Eye (tissue), 1 donor: ENCODE data around the gene SEC24D.

Source experiments
- DNase-seq: peaks from one replicate; pipeline ENCODE4 v3.0.0-alpha.2; 2015

The SEC24D gene

DNA sequence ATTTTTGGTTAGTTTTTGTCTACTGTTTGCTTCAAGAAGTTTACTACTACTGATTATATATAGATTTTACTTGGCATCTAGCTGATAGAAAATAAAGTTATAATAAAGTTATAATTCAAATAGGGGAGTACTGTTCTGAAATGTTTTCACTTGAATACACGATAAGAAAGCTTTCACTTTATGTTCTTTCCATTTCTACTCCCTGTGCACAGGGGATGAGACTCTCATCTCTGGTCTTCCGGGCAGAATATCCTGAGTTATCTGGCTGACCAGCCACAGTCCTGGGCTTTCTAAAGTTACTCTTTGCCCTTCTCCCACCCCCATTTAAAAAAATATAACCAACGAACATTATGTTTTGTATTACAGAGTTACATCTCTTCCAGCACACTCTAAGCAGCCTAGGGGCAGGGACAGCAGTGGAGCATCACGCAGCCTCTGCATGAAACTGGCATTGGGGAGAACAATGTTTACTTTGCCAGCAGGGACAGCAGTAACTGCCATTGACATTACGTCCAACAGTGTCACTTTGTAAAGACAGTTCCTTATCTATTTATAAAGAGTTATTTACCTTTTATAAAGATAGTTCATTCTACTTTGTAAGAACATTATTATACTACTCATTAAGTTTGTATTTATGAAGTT, 86.5 kb downstream of the SEC24D start:
- DNase-seq: no peak

DNA sequence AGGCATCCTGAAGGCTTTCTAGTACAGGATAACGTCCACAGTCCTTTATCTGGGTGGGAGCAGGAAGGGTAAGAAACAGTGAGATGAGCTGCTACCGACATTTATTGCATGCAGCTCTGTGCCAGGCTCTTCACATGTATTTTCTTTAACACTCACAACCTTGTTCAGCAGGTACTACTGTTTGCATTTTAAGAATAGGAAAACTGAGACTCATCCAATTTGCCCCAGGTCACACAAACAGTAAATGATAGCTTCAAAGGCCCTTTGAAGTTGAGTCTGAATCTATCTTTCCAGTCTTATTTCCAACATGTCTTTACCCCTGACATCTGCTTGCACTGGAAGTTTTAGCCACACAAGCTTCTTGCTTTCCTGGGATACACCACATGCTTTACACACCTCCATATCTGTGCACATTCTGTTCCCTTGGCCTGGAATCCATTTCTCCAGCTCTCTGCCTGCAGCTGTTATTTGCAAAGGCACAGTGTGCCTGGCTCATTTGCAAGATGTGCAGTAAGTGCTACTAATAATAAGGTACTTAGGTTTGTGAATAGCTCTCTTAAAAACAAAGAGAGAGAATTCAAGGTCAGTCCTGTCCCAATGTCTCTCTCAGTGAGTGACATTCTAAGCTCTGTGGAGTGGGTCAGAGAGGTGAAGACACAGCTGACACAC, 89.5 kb downstream of the SEC24D start:
- DNase-seq: no peak

DNA sequence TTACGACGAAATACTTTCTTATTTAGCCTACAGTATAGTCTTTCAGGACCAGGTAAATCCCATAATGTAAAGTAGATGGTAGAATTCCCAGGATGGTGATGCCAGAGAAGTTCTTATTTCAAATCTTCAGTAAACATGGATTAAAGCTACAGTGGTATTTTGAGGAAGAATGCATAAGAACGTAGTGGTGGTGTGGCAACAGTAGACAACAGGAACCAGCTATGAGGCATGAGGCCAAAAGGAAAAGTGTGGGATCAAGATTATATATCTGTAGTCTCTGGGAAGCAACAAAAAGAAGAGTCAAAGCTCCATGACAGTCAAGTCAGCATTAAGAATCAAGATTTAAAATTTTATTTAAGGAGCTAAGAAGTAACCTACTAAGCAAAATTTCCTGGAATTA, 90.6 kb downstream of the SEC24D start:
- DNase-seq: no peak

GRCh38 chr4:118743867-118744266, 92.1 kb downstream of the SEC24D start:
- DNase-seq: no peak

DNA sequence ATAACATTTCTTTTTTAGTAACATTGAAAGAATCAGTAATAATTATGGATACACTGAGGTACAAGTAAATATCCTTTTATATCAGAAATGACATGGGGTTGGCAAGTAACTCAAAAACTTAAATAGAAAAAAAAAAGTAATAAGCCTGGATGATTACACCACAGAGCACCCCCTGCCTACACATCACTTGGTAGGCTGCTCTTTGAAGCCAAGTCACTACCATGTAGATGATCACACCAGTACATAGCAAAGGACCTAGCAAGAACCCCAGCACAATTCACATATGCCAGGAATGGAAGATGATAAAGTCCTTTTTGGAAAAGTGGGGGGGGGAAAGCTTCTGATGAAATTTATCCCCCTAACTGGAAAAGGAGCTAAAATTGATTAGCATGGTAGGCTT, 93.9 kb downstream of the SEC24D start:
- DNase-seq: no peak

DNA sequence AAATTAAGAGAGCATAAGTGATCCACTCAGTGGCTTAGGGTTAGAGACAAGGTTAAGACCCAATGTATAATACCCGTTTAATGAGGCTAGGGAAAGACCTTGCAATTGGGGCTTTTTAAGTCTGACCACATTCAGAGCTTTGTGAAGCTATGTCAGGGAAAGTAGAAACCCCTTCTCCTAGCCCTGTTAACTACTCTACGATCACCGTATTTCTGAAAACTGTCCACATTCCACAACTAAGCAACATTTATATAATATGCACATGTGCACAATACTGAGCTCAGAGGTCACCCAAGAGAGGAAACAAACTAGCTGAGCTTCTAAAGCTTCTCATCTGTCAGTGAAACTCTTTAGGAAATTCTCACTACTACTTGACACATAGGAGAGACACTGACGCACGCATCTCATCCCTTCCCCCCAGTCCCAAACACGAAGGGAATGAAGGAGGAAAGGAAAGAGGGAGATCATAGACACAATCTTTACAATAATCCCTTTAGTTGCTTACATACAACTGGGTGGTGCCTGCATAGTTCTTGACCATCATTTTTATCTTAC, 94.5 kb downstream of the SEC24D start:
- peak; percentile 36 for DNase-seq

GRCh38 chr4:118740869-118741268, 95.1 kb downstream of the SEC24D start:
- DNase-seq: peak; percentile 55

DNA sequence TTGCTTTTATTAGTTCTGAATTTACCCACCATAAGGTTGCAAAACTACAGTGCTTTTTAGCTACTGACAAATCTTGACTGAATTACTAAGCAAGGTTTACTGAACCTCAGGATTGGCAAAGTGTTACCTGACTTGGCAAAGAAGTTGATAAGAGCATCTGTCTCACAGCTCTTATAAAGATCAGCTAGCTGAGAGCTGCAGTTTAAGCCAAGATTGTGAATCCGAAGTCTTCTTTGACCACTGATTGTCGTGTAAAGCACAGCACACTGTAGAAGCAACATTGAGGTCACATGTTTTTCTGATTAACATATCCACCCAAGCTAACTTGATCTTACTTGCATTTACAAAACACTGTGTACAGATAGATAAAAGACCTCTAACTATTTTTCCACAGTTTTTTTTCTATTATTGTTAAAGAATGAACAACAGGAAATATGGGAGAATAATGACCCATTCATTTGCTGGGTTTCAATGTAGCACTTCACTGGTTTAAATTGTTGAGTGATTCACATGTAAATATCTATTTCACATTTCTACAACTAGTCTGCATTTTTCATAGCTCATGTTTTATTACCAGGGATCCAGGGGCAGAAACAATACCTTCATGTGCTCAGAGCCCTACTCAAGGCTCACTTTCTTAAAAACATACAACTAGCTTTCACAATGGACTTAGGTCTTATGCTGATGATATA, 96.8 kb downstream of the SEC24D start:
- DNase-seq: no peak

DNA sequence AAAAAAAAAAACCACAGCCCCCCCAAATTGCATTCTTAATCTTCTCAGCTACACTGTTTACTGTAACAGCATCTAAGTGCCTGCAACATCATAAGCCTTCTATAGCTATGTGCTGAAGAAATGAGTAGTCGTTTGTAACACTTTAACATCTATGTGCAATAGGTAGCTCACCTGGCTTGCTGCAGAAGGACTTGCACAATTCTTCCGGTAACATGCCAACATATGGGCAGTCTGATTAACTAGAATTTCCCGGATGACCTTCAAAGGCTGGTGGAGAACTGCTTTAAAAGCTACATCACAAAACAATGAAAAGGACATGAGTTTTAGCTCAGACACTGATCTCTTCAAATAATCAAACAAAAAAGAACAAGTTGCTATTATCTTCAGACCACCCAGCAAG, 97.8 kb downstream of the SEC24D start:
- DNase-seq: no peak

DNA sequence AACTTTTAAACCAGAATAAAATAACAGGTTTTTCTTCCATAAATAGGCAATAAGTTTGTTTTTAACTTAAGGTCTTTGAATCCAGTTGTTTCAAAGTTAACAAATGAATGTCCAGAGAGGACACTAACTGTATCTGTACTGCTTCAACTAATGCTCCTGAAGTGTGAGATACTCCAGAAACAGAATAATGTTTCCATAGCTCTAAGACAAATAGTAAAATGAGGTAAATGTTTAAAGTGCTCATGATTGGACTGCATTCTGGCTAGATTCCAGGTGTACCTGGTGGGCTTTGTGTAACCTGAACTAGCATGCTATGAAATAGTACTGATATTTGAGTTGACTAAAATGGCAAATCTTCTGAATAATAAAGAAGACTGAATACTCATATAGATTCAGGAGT, 99.0 kb downstream of the SEC24D start:
- no peak for DNase-seq

GRCh38 chr4:118734491-118735205, 101.3 kb downstream of the SEC24D start:
- DNase-seq: no peak

DNA sequence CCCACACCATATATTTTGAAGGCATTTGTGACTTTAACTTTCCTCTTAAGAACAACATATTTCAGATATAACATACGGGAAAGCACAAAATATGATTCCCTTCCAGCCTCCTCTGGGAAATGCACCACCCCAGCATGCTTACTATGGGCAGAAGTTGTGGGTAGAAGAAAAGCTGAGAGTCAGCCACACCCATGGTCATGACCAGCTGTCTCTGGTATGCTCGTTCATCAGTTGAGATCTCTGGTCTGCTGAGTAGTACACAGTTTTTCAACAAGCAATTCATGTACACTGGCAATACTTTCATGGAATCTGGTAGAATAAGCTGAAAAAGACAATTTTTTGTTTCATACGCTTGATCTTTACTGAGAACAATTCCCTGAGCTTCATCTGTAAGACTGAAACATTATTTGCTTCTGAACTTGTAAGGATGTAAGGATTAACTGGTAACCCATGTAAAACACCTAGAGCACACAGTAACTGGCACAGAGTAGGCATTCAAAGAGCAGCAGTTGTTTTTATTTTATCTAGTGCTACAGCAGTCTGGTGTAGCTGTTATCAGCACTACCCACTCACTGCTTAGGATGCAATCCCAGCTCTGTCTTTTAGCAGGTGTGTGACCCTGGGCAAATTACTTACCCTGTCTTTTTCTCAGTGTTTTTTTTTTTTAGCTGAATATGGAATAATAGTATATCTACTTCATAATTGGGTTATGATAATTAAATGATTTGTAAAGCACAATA, 103.2 kb downstream of the SEC24D start:
- no peak for DNase-seq

- DNase-seq: no peak
Measured at GRCh38 chr4:118730683-118731082, 105.2 kb downstream of the SEC24D start.

DNA sequence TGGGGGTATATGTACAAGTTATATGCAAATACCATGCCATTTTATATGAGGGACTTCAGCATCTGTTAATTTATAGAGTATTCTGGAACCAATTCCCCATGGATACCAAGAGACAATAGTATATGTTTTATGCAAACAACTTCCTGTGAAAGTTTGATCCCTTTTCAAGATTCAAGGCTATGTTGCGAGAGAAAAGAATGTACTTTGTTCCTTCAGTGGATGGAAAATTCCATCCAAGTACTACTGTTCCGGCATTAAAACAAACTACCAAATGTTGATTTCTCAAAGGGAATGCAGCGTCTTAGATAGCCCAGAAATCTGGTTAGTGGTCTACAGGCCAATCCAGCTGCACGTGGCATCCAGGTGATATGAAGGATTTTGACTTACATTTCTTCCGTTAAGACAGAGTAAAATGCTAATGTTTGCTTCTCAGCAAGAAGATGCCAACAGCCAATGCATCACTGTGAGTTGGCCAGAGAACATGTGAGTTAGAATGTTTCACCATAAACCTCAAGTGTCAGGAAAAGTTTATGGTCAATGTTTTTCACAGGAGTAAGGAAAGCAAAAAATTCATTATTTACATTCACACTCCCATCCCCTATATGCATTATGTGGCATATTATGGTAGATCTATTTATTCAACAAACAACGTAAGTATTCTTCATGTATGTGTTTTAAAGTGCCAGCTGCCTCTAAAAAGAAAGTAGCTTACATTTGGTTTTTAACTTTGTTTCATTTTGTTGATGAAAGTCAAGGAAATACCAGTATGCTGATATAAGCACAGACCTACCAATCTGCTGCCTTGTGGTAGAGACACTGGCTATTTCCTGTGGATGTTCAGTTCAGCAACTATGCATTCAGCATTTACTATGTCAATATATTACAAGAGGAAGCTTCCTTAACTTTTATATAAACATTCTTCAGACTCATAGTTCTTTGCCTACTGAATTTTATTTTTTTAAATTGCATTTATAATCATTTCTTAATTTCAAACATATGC, 106.3 kb downstream of the SEC24D start:
- DNase-seq: no peak

DNA sequence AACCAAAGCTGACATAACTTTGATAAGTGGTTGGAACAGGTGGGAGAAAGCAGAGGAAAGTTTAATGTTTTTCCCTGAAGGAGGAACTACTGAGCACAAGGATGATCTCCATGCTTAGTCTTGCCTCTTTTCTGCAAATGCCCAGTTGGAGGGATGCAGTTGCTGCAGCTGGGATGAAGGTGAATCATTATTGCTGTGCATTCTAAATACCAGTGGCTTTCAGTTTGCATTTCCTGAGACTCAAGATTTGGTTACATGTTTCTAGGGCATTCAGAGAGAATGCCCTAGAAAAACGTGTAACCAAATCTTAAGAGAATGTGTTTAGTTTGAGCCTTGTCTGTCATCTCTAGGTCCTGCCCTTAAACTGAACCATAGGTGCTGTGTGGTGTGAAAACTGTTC, 108.6 kb downstream of the SEC24D start:
- DNase-seq: no peak

DNA sequence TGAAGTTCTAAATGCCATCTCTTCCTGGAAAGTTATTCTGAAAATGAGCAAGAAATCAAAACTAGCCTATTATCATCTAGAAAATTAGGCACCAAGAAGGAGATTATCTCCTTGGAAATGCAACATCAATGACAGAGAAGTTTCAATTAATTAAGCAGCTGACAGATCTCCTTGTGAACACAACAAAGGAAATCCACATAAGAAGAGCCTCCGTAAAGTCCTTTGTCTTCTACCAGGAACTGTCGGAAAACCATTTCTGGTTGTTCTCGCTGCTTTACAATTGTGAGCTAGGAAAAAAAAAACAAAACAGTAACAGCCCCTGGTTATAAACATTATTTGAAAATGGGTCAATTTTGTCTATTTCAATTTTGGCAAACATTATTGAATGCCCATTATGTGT, 112.6 kb downstream of the SEC24D start:
- DNase-seq: no peak

DNA sequence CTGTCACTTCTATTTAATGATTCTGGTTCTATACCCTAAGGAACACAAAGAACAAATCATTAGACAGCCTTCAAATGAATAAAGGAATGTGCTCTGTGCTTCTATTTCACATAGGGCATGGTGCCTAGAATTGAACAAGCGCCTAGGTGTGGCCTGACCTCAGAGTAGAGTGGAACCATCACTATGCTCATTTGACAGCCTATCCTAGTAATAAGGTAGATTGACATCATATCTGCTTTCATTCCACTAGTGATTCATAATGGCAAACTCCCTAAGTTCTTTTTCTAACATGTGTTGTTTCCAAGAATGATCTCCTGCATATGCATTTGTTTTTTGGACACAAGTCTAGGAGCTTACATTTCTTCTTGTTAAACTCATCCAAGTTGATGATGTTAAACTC, 114.2 kb downstream of the SEC24D start:
- no peak for DNase-seq

DNA sequence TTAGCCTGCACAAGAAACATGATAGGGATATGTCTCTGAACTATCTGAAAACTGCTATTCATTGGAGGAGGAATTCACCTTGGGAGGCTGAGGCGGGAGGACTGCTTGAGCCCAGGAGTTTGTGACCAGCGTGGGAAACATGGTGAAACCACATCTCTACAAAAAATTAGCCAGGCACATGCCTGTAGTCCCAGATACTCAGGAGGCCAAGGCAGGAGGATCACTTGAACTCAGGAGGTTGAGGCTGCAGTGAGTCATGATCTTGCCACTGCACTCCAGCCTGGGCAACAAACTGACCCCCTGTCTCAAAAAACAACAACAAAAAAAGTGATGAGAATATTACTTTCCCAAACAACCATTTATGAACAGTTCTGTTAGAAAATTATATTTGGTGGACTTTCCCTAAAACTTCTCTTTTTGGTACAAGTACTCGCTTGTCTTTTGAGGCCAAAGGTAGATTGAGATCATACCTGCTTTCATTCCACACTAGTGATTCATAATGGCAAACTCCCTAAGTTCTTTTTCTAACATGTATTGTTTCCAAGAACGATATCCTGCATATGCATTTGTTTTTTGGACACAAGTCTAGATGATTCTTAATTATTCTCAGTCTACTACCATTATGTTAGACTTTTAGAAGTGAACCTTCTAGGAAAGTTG, 117.3 kb downstream of the SEC24D start:
- DNase-seq: no peak

DNA sequence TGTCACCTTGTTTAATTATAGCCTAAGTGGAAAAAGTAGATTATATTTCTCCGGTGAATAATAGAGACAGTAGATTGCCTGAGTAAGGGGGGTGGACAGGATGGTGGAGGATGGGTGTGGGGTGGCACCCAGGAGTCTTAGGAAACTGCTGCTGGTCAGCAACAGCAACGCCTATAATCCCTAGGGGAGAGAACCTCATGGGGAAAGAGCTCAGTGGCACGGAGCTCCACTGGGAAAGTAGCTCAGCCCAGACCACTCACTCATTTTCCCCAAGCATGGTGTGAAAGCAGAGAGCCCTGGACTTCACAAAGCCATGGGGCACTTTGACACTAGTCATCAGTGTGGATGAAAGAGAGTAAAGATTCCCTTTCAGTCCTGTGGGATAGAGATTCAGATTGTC, 119.6 kb downstream of the SEC24D start:
- no peak for DNase-seq

DNA sequence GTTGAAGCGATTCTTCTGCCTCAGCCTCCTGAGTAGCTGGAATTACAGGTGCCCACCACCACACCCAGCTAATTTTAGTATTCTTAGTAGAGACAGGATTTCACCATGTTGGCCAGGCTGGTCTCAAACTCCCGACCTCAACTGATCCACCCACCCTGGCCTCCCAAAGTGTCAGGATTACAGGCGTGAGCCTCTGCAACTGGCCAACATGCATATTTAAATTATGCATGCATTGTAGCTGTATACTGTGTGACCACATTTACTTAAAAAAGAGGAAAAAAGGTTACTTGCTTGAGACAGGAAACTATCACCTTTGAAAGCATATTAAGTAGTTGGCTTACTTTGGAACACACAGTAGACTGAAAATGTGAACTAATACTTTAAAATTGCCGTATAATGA, 121.2 kb downstream of the SEC24D start:
- DNase-seq: no peak

GRCh38 chr4:118712872-118713271, 123.1 kb downstream of the SEC24D start:
- no peak for DNase-seq
